K562 (cell line): ENCODE data around the gene NGRN. TPM values are rescaled to one million over a fixed set of nuclear protein-coding genes. Genes with fewer than 3 reads are reported as not detected.

ENCODE experiments used
- BCOR ChIP-seq: fragments of 450-650 bp; IDR thresholded peaks from 2 replicates; pipeline ENCODE4 v1.6.1; 2016
- ETV5 ChIP-seq: sonication (generic); formaldehyde crosslinking; IDR thresholded peaks from 2 replicates; pipeline ENCODE4 v1.4.0; 2020; ENCODE audit warnings: low read depth, mild to moderate bottlenecking, missing genetic modification reagents
- HDGF ChIP-seq: fragments of 450-650 bp; IDR thresholded peaks from 2 replicates; pipeline ENCODE4 v1.6.1; 2016
- JUN ChIP-seq, 2 experiments: sonication (generic) in 1 of 2; formaldehyde crosslinking in 1 of 2; IDR thresholded peaks; 2 replicates each; pipeline versions ENCODE4 v1.6.1 to v1.8.0; 2012 to 2022; ENCODE audit warnings: borderline replicate concordance in 2 of 2, mild to moderate bottlenecking in 2 of 2, improper control_type of control experiment in 1 of 2, low read depth in 1 of 2, low read length in 1 of 2, missing genetic modification reagents in 1 of 2
- PTTG1 ChIP-seq: fragments of 450-650 bp; IDR thresholded peaks from 2 replicates; pipeline ENCODE4 v1.6.1; 2016; ENCODE audit warnings: low read depth, mild to moderate bottlenecking, missing genetic modification characterization, missing compliant biosample characterization
- RBFOX2 ChIP-seq: fragments of 200-400 bp; formaldehyde crosslinking; IDR thresholded peaks from 2 replicates; pipeline ENCODE4 v1.6.1; 2017; ENCODE audit warnings: low read depth, mild to moderate bottlenecking, low read length, moderate library complexity
- SMARCC2 ChIP-seq: fragments of 450-650 bp; IDR thresholded peaks from 2 replicates; pipeline ENCODE4 v1.6.1; 2017; ENCODE audit warnings: antibody characterized with exemption, moderate library complexity, mild to moderate bottlenecking, low read depth
- SMARCE1 ChIP-seq: fragments of 450-650 bp; IDR thresholded peaks from 2 replicates; pipeline ENCODE4 v1.7.1; 2016; ENCODE audit warnings: mild to moderate bottlenecking
- XRCC4 ChIP-seq: IDR thresholded peaks from one replicate; pipeline ENCODE4 v1.6.1; 2011; ENCODE audit not compliant: insufficient read depth, insufficient read length; ENCODE audit errors: extremely low read depth
- ZEB2 ChIP-seq: fragments of 450-650 bp; IDR thresholded peaks from 2 replicates; pipeline ENCODE4 v1.6.1; 2016
- ZNF224 ChIP-seq: sonication (generic); formaldehyde crosslinking; IDR thresholded peaks from 2 replicates; pipeline ENCODE4 v1.8.0; 2022; ENCODE audit warnings: mild to moderate bottlenecking, missing genetic modification reagents
- polyA plus RNA-seq, 8 experiments: library from polyadenylated mRNA; depleted of rRNA in 4 of 8; stranded (reverse) in 5 of 8; unstranded in 3 of 8; fragments of >200 nt; fragmentation: Nextera tagmentation in 2 of 8; fragmentation: Illumina TruSeq in 1 of 8; extraction: Ambion mirVana in 2 of 8; extraction: Trizol in 1 of 8; gene quantifications; 2 replicates each; pipeline versions ENCODE4 v1.2.1 to v1.2.3, GENCODE V29; 2011 to 2014; ENCODE audit warnings: inconsistent platforms in 1 of 8, missing spikeins in 1 of 8
- total RNA-seq, 7 experiments: library from RNA; depleted of rRNA in 6 of 7; stranded (reverse); fragments of >200 nt in 6 of 7; fragmentation: Illumina TruSeq in 2 of 7; extraction: Trizol in 2 of 7; gene quantifications; 2 replicates each; pipeline versions ENCODE4 v1.2.1 to v1.2.3, GENCODE V29; 2011 to 2021; ENCODE audit warnings: low replicate concordance in 1 of 7
- TF ChIP-seq, protein P1 (sequence below): fragments of 450-650 bp; formaldehyde crosslinking; IDR thresholded peaks from 2 replicates; pipeline ENCODE4 v1.4.0; 2020; ENCODE audit warnings: mild to moderate bottlenecking, mixed read lengths
- TF ChIP-seq, protein P2 (sequence below): IDR thresholded peaks from 2 replicates; pipeline ENCODE4 v1.6.1; 2014; ENCODE audit warnings: antibody characterized with exemption
- TF ChIP-seq, protein P3 (sequence below), 2 experiments: IDR thresholded peaks; 2 replicates each; pipeline ENCODE4 v1.6.1; 2011; ENCODE audit warnings: borderline replicate concordance in 1 of 2, control low read depth in 1 of 2, low read depth in 1 of 2, low read length in 1 of 2, mild to moderate bottlenecking in 1 of 2, mixed read lengths in 1 of 2, moderate library complexity in 1 of 2; ENCODE audit not compliant: insufficient read depth in 1 of 2, insufficient read length in 1 of 2, poor library complexity in 1 of 2, severe bottlenecking in 1 of 2; ENCODE audit errors: extremely low read depth in 1 of 2
- TF ChIP-seq, protein P4 (sequence below): fragments of 150-350 bp; conservative IDR thresholded peaks from 2 replicates; pipeline ENCODE4 v1.6.1; 2014; ENCODE audit warnings: low read length

Gene NGRN
- total and polyA plus RNA-seq, 9 of the 15 experiments (the other 6 are each of a cell fraction or from before 2014, with no cell fraction given) = 14.0 to 73.4 (median 60.0) TPM

GRCh38 chr15:90241343-90242192 is 23.9 kb upstream of the NGRN start (continued):
- TF ChIP-seq ZEB2 (peak; percentile 56; the same call in 1 of the 2 replicates), ETV5 (CRISPR knock-in tag) (no peak), PTTG1 (tag) (no peak), BCOR (no peak), JUN (IDR thresholded peaks at IDR 0.05; ENCODE audit: borderline replicate concordance, low read depth, low read length) (0 out of 2 replicates have a peak, but pooled peaks have one; percentile 21), JUN (CRISPR knock-in tag; IDR thresholded peaks at IDR 0.05; ENCODE audit: borderline replicate concordance) (no peak), SMARCC2 (0 out of 2 replicates have a peak, but pooled peaks have one; percentile 38), RBFOX2 (peak; percentile 49), SMARCE1 (peak; percentile 82), HDGF (no peak), ZNF224 (CRISPR knock-in tag) (no peak), XRCC4 (no peak)
- TF ChIP-seq, protein P1, sequence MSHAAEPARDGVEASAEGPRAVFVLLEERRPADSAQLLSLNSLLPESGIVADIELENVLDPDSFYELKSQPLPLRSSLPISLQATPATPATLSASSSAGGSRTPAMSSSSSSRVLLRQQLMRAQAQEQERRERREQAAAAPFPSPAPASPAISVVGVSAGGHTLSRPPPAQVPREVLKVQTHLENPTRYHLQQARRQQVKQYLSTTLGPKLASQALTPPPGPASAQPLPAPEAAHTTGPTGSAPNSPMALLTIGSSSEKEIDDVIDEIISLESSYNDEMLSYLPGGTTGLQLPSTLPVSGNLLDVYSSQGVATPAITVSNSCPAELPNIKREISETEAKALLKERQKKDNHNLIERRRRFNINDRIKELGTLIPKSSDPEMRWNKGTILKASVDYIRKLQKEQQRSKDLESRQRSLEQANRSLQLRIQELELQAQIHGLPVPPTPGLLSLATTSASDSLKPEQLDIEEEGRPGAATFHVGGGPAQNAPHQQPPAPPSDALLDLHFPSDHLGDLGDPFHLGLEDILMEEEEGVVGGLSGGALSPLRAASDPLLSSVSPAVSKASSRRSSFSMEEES (CRISPR knock-in tag) = no peak
- TF ChIP-seq, protein P2, sequence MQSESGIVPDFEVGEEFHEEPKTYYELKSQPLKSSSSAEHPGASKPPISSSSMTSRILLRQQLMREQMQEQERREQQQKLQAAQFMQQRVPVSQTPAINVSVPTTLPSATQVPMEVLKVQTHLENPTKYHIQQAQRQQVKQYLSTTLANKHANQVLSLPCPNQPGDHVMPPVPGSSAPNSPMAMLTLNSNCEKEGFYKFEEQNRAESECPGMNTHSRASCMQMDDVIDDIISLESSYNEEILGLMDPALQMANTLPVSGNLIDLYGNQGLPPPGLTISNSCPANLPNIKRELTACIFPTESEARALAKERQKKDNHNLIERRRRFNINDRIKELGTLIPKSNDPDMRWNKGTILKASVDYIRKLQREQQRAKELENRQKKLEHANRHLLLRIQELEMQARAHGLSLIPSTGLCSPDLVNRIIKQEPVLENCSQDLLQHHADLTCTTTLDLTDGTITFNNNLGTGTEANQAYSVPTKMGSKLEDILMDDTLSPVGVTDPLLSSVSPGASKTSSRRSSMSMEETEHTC = peak; percentile 66; the same call in 1 of the 2 replicates
- TF ChIP-seq, protein P3, sequence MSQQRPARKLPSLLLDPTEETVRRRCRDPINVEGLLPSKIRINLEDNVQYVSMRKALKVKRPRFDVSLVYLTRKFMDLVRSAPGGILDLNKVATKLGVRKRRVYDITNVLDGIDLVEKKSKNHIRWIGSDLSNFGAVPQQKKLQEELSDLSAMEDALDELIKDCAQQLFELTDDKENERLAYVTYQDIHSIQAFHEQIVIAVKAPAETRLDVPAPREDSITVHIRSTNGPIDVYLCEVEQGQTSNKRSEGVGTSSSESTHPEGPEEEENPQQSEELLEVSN (IDR thresholded peaks at IDR 0.05; ENCODE audit: borderline replicate concordance in 1 of 2, extremely low read depth in 1 of 2, insufficient read depth in 1 of 2, insufficient read length in 1 of 2, low read depth in 1 of 2, low read length in 1 of 2, poor library complexity in 1 of 2, severe bottlenecking in 1 of 2) = peak in 1 of 2 experiments; percentile 53
- TF ChIP-seq, protein P4, sequence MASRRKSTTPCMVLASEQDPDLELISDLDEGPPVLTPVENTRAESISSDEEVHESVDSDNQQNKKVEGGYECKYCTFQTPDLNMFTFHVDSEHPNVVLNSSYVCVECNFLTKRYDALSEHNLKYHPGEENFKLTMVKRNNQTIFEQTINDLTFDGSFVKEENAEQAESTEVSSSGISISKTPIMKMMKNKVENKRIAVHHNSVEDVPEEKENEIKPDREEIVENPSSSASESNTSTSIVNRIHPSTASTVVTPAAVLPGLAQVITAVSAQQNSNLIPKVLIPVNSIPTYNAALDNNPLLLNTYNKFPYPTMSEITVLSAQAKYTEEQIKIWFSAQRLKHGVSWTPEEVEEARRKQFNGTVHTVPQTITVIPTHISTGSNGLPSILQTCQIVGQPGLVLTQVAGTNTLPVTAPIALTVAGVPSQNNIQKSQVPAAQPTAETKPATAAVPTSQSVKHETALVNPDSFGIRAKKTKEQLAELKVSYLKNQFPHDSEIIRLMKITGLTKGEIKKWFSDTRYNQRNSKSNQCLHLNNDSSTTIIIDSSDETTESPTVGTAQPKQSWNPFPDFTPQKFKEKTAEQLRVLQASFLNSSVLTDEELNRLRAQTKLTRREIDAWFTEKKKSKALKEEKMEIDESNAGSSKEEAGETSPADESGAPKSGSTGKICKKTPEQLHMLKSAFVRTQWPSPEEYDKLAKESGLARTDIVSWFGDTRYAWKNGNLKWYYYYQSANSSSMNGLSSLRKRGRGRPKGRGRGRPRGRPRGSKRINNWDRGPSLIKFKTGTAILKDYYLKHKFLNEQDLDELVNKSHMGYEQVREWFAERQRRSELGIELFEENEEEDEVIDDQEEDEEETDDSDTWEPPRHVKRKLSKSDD = no peak
